Dendritic cell treated with granulocyte-macrophage colony-stimulating factor and Interleukin-4, amounts not matched to agents 40 ng/mL and 50 ng/mL, for 4 days (primary cell): ENCODE measurements around the gene RBM19.

Experiments
- H3K27ac Mint-ChIP-seq: one replicate; pipeline ENCODE4 v1.8.0; 2022; ENCODE audit warnings: mild to moderate bottlenecking, mixed read lengths
- H3K27me3 Mint-ChIP-seq: one replicate; pipeline ENCODE4 v1.8.0; 2022; ENCODE audit warnings: mild to moderate bottlenecking, mixed read lengths
- H3K36me3 Mint-ChIP-seq: one replicate; pipeline ENCODE4 v1.8.0; 2022; ENCODE audit warnings: low read depth, mixed read lengths
- H3K4me1 Mint-ChIP-seq: one replicate; pipeline ENCODE4 v1.8.0; 2022; ENCODE audit warnings: low read depth, mixed read lengths
- H3K4me3 Mint-ChIP-seq: one replicate; pipeline ENCODE4 v1.8.0; 2022; ENCODE audit warnings: mild to moderate bottlenecking, moderate library complexity, mixed read lengths
- H3K9me3 Mint-ChIP-seq: one replicate; pipeline ENCODE4 v1.8.0; 2022; ENCODE audit warnings: mixed read lengths
- intact Hi-C: fragments of 100-400 bp; cut with micrococcal nuclease; formaldehyde crosslinking; loops from one replicate; pipeline ENCODE4 v1.15.0; 2022

The RBM19 gene

DNA sequence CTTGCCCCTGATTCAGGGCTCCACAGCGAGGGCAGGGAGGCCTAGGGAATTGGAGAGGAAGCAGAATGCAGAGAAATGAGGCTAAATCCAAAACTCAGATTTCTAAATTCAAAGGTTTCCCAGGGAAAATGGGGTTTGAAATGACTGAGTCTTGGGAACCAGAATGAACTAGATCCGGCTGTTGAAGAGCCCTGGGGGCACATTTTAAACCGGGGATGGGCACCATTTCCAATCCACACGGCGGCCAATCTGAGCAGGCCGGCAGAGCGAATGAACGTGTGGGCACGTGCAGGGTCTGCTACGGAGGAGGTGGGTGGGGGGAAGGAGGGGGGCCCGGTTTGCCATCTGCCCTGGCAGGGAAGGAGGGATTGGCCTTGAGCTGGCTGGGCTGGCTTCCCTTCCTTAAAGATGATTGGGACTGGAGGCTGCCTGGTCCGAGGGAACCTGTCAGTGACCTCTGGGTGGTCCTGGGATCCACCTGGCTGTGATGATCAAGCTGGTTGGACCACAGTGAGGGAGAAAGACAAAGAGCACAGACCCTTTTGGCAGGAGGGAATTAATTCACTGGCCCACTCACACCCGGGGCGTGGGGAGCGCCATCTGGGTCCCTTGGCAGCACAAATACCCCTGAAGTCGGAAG, 161.0 kb downstream of the RBM19 start:
- Mint-ChIP-seq H3K27ac (no peak overlapping the region), H3K36me3 (no peaks in the 10 kb centered on the region), H3K9me3 (peaks cover 8% of the 10 kb centered on the region), H3K27me3 (no peaks in the 10 kb centered on the region), H3K4me3 (no peak overlapping the region), H3K4me1 (no peaks in the 10 kb centered on the region)
- intact Hi-C loops, result no loop called here

DNA sequence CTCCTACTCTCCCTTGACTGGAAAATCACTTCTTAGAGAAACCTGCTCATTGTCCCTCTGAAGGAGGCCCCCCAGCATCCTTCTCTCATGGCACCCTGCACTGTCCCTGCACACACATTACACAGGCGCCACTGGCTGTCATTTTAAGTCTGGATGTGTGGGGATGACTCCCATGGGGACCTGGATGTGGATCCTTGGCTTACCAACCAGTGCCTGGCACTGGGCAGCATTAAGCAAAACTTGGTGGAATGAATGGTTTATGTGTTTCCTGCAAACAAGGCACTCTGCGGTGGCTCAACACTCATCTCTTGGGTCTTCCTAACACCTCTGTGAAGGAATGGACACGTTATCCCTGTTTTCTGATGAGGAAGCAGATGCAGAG, 162.4 kb downstream of the RBM19 start:
- Mint-ChIP-seq H3K36me3 (no peaks in the 10 kb centered on the region), H3K27me3 (no peaks in the 10 kb centered on the region), H3K4me3 (no peak overlapping the region), H3K9me3 (peaks cover 8% of the 10 kb centered on the region), H3K27ac (no peak overlapping the region), H3K4me1 (no peaks in the 10 kb centered on the region)
- intact Hi-C loops, result no loop called here

DNA sequence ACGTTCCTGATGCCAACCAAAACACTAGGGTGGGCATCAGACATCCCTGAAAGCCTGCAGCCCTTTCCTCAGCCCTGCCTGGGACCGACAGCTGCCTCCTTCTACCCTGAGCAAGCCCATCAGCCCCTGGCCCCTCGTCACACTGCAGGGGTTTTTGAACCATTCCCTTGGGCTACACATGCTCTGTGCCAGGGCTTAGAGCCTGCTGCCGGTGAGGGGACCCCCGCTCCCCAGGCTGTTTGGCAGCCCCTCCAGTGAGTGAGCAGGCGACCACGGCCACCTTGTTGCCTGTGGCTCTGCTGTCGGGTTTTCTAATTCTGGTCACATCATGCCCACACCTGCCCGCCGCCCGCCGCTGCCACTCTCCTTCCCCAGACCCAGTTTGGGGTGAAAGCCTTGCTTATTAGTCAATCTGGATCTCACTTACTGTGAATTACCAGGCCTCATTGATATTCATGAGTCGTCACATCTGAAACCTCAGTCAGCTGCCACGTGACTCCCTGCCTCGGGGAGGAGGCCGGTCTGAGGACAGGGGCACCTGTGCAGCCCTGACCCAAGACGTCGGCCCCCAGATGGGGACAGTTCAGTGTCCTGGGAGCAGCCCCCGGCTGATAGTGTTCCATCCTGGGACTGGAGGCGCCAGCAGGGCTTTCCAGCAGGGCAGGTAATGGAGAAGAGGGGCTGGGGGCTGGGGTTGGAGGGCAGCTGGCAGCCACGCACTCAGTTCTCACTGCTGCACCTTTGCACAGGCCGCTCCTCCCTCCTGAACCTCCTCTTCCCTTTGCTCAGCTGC, 163.0 kb downstream of the RBM19 start:
- Mint-ChIP-seq H3K9me3 (peaks cover 8% of the 10 kb centered on the region), H3K36me3 (no peaks in the 10 kb centered on the region), H3K4me3 (no peak overlapping the region), H3K4me1 (no peaks in the 10 kb centered on the region), H3K27ac (no peak overlapping the region), H3K27me3 (no peaks in the 10 kb centered on the region)
- intact Hi-C loops, result no loop called here

DNA sequence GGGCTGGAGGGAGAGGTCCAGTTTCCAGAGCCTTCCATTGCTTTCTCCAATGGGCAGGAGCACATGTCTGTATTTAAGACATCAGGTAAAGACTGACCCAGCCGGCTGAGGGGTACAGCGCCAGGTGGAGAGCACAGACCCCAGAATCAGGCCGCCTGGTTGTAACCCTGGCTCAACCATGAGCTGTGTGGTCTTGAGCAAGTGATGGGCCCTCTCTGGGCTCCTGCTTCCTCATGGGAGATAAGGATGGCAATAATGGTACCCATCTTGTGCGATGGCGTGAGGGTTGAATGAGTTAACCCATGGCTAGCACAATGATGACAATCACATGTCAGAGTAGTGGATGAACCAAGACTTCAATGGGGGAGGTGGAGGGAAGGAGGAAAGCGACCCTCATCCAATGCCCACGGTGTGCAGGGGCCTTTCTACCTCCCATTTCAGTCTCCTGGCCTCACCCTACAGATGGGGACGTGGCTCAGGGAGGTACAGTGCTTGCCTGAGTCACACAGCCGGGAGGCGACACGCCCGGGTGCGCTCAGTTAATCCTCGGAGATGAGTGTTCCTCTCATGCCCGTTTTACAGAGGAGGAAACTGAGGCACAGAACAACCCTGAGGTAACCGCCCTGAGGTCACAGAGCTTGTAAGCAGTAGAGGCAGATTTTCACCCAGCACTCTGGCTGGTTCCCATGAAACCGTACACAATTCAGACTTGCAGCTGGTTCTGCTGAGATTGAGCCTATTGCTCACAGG, 163.9 kb downstream of the RBM19 start:
- Mint-ChIP-seq H3K36me3 (no peaks in the 10 kb centered on the region), H3K27me3 (no peaks in the 10 kb centered on the region), H3K4me1 (no peaks in the 10 kb centered on the region), H3K9me3 (peaks cover 6% of the 10 kb centered on the region), H3K27ac (no peak overlapping the region), H3K4me3 (no peak overlapping the region)
- intact Hi-C loops, result no loop called here

DNA sequence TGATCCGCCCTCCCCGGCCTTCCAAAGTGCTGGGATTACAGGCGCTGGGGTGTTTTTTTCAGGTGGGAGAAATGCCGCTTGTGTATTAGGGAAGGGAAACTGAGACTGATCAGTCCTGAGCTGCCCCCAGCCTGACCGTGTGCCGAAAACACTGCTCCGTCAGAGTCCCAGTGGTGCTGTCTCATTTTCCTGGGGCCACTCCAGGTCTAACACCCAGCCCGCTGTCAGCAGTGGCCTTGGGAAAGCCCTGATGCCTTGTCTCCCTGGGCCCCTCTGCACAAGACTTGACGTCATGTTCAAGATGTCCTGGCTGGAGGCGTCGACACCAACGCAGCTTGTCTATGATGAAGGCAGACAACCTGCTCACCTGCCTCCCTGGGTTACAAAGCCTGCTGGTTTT, 165.9 kb downstream of the RBM19 start:
- intact Hi-C loops, result no loop called here
- no peak overlapping the region for H3K4me3 Mint-ChIP-seq
- H3K4me1 Mint-ChIP-seq, result no peaks in the 10 kb centered on the region
- H3K9me3 Mint-ChIP-seq, result no peaks in the 10 kb centered on the region
- no peaks in the 10 kb centered on the region for H3K27me3 Mint-ChIP-seq
- no peaks in the 10 kb centered on the region for H3K36me3 Mint-ChIP-seq
- no peak overlapping the region for H3K27ac Mint-ChIP-seq

DNA sequence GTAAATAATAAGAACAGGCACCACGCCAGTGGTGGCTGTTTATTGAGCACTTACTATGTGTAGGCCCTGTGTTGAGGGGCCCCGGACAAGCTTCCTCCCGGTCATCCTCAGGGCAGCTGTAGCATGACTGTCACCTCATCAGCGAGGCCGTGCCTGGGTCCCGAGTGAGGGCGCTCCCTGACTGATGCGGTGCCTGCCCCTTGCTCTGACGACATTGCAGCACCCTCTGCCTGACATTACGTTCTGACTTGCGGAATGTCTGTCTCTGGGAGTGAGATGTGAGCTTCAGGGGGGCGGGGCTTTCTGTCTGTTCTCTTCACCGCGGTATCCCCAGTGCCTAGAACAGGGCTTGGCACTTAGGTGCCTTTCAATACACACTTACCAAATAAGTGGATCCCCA, 167.6 kb downstream of the RBM19 start:
- Mint-ChIP-seq H3K4me3 (no peak overlapping the region), H3K9me3 (no peaks in the 10 kb centered on the region), H3K36me3 (no peaks in the 10 kb centered on the region), H3K27ac (no peak overlapping the region), H3K4me1 (no peaks in the 10 kb centered on the region), H3K27me3 (peaks cover 3% of the 10 kb centered on the region)
- intact Hi-C loops, result no loop called here

DNA sequence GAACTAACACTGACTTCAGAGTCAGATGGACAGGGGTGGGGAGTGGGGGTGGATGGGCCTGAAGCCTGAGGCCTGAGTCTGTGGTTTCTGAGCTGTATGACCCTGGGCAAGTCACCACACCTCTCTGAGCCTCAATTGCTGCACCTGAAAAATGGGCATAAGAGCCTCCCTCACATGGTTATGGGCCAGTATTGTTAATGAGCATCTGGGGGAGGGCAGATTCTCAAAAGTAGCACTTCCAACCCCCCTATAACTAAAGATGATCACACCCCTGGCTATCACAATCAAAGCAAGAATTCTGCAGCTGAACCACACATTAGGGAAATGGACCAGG, 168.6 kb downstream of the RBM19 start:
- Mint-ChIP-seq H3K9me3 (no peaks in the 10 kb centered on the region), H3K4me1 (no peaks in the 10 kb centered on the region), H3K27ac (no peak overlapping the region), H3K4me3 (no peak overlapping the region), H3K36me3 (no peaks in the 10 kb centered on the region), H3K27me3 (peaks cover 4% of the 10 kb centered on the region)
- intact Hi-C loops, result no loop called here

DNA sequence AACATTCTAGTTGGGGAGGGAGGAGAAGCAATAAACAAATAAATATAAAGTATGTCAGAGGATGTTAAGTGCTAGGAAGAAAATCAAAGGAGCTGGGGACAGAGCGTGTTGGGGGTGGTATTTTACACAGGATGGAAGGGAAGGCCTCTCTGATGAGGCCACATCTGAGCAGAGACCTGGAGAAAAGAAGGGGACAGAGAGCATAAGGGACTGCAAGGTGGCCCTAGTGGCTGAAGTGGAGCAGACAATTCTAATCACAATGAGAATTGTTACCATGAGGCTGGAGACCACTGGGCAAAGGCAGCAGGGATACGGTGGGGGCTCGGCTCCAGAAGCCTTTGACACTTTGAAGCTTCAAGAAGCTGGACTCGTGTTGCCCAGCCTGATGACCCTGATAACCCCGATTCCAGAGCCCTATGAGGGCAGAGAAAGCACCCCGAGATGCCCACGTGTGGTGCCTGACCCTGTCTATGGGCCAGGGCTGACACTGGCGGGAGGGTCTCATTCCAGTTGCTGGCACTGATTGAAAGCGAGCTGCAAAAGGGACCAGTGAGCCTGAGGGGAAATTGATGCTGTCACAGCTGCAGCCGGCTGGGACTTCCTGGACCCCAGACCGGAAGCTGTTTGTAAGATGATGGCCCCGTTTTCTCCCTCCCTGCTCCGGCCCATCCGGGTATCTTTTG, 169.1 kb downstream of the RBM19 start:
- no peaks in the 10 kb centered on the region for H3K9me3 Mint-ChIP-seq
- intact Hi-C loops, result no loop called here
- peaks cover 4% of the 10 kb centered on the region for H3K27me3 Mint-ChIP-seq
- H3K27ac Mint-ChIP-seq, result no peak overlapping the region
- H3K36me3 Mint-ChIP-seq, result no peaks in the 10 kb centered on the region
- no peaks in the 10 kb centered on the region for H3K4me1 Mint-ChIP-seq
- H3K4me3 Mint-ChIP-seq, result no peak overlapping the region

DNA sequence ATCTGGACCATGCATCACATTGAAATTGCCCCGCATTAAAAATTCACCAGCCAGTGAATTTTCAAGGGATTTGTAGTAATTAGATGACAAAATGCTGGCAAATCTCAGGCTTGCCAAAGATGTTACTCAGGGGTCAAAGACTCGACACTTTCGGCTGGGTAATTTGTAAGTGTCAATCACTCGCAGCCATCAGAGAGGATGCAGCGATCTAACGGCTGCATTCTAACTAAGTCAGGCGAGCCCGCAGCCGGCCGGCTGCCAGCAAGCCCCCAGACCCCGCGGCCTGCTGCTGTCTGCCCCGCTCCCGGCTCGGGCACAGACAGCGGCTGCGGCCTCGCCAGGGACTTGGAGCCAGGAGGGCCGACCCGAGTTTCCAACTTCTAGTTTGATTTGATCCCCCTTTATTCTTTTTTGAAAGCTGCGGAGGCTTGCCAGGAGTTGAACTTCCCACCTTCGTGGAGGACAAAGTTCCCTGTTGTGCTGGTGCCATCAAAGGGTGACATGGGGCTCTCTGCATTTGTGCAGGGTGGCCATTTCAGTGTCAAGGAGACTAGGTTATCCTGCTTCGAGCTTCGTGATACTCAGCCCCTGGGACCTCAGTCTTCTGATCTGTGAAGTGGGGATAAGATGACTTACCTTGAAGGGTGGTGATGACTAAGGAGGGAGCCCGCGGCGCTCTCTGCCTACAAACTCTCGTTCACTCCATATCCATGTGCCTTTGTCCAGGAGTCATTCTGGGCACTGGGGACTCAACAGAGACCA, 169.9 kb downstream of the RBM19 start:
- Mint-ChIP-seq H3K27ac (no peak overlapping the region), H3K4me1 (no peaks in the 10 kb centered on the region), H3K27me3 (peaks cover 4% of the 10 kb centered on the region), H3K4me3 (no peak overlapping the region), H3K36me3 (no peaks in the 10 kb centered on the region), H3K9me3 (no peaks in the 10 kb centered on the region)
- intact Hi-C loops, result no loop called here

DNA sequence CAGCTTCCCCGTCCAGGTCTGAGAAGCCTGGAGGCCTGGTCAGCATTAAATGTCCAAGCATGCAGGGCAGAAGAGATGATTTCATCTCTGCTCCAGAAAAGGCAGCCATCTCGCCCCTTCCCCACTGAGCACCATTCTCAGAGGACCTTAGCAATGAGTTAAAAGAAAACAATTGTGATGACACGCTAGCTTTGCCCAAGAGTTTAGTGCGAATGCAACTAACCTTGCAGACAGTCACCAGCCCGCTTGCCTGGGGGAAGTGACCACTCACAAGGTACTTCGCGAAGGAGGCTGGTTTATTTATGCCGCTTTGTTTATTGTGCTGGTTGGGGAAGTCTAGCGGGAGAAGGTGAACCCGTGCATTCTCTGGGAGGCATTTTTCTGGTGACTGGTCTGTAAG, 170.7 kb downstream of the RBM19 start:
- Mint-ChIP-seq H3K27me3 (peaks cover 4% of the 10 kb centered on the region), H3K4me3 (no peak overlapping the region), H3K36me3 (no peaks in the 10 kb centered on the region), H3K27ac (no peak overlapping the region), H3K9me3 (no peaks in the 10 kb centered on the region), H3K4me1 (no peaks in the 10 kb centered on the region)
- intact Hi-C loops, result no loop called here

DNA sequence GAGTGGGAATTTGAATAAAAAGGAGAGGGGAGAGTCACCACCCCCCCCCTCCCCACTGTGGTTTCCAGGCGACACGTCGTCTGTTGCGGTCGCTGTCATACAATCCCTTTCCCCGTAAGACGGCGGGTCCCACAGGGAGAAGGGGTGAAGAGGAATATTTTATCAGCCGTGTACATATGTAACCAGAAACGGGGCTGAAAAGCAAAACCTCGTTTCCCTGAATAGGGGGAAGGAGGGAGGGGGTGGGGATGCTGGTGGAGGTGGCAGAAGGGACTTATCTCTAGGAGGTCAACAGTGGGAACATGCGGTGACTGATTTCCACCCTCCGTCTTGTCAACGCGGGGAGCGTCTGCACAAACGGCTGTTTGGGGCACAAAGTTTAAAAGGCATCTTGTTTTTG, 171.4 kb downstream of the RBM19 start:
- Mint-ChIP-seq H3K27me3 (peaks cover 4% of the 10 kb centered on the region), H3K36me3 (no peaks in the 10 kb centered on the region), H3K4me3 (no peak overlapping the region), H3K4me1 (no peaks in the 10 kb centered on the region), H3K9me3 (no peaks in the 10 kb centered on the region), H3K27ac (no peak overlapping the region)
- intact Hi-C loops, result no loop called here

DNA sequence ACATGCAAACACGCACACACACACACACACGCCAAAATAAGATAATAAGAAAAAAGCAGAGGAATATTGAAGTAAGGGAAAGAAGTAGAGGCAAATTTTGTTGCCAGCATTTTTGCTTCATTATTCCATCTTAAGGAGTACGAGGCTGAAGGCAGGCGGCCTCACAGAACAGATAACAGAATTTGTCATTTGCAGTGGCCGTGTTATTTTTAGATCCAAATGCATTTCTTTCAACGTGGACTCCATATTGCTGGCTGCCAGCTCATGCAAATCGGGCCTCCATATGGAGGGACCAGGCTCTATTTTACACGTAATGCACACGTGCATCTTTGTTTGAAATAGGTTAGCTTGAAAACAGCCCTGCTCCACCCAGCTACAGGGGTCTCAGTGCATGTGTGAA, 172.9 kb downstream of the RBM19 start:
- intact Hi-C loops, result no loop called here
- Mint-ChIP-seq H3K4me1 (no peaks in the 10 kb centered on the region), H3K4me3 (no peak overlapping the region), H3K27ac (no peak overlapping the region), H3K36me3 (no peaks in the 10 kb centered on the region), H3K27me3 (peaks cover 8% of the 10 kb centered on the region), H3K9me3 (no peaks in the 10 kb centered on the region)

DNA sequence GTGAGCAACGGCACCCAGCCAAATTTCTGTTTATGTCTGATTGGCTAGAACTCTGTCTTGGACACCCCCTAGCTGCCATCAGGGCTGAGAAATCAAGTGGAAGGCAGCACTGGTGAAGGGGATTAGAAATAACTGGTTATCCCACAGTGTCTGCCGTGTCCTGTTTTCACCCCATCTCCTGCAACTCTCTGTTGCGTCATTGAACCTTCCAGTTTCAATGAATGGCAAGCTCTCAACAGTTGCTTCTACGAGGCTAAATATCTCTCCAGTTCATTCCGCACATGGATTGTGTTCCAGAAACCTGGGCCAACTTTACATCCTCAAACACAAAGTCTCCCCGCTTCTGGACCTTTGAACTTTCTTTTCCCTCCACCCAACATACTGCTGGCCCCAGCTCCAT, 173.7 kb downstream of the RBM19 start:
- Mint-ChIP-seq H3K27ac (no peak overlapping the region), H3K27me3 (peaks cover 11% of the 10 kb centered on the region), H3K9me3 (no peaks in the 10 kb centered on the region), H3K4me3 (no peak overlapping the region), H3K4me1 (no peaks in the 10 kb centered on the region), H3K36me3 (no peaks in the 10 kb centered on the region)
- intact Hi-C loops, result no loop called here
